Neural cell (in vitro differentiated cells): ENCODE results near the gene SLC4A3. TPM values are rescaled to one million over a fixed set of nuclear protein-coding genes. Genes with fewer than 3 reads are reported as not detected.

Experiments used
- H2AFZ ChIP-seq: fragments of 200-600, 300-800 bp; sonication (generic), shearing (Covaris generic); 2 replicates; pipeline ENCODE4 v1.6.0; 2014; ENCODE audit warnings: low read depth, mild to moderate bottlenecking, antibody characterized with exemption, low read length, moderate library complexity
- H3F3A ChIP-seq: fragments of 200-600 bp; shearing (Covaris generic); 2 replicates; pipeline ENCODE4 v1.6.1; 2016; ENCODE audit warnings: mild to moderate bottlenecking, moderate library complexity, mixed read lengths, antibody characterized with exemption, low read length; ENCODE audit not compliant: insufficient read depth, poor library complexity, severe bottlenecking
- H3K27ac ChIP-seq: fragments of 200-600, 300-800 bp; sonication (generic), shearing (Covaris generic); 2 replicates; pipeline ENCODE4 v1.5.1; 2014; ENCODE audit warnings: mild to moderate bottlenecking, low read length, moderate library complexity
- H3K27me3 ChIP-seq: fragments of 300-800, 200-600 bp; sonication (generic), shearing (Covaris generic); 2 replicates; pipeline ENCODE4 v1.6.0; 2014; ENCODE audit warnings: mild to moderate bottlenecking, low read depth, low read length, moderate library complexity; ENCODE audit not compliant: insufficient read depth
- H3K36me3 ChIP-seq: fragments of 300-800, 200-600 bp; sonication (generic), shearing (Covaris generic); 2 replicates; pipeline ENCODE4 v1.5.1; 2014; ENCODE audit warnings: mild to moderate bottlenecking, antibody characterized with exemption, low read length, moderate library complexity; ENCODE audit not compliant: insufficient read depth
- H3K4me2 ChIP-seq: fragments of 300-800, 200-600 bp; sonication (generic), shearing (Covaris generic); 2 replicates; pipeline ENCODE4 v1.6.0; 2014; ENCODE audit warnings: mild to moderate bottlenecking, low read length
- H3K4me3 ChIP-seq: fragments of 300-800, 200-600 bp; sonication (generic), shearing (Covaris generic); 2 replicates; pipeline ENCODE4 v1.5.1; 2014; ENCODE audit warnings: mild to moderate bottlenecking, low read length, moderate library complexity
- H3K79me2 ChIP-seq: fragments of 200-600 bp; shearing (Covaris generic); replicated peaks from 2 replicates; pipeline ENCODE4 v1.6.0; 2014; ENCODE audit warnings: mild to moderate bottlenecking, low read length, moderate library complexity; ENCODE audit not compliant: insufficient read depth
- H3K9ac ChIP-seq: fragments of 300-800, 200-600 bp; sonication (generic), shearing (Covaris generic); 2 replicates; pipeline ENCODE4 v1.6.1; 2016; ENCODE audit warnings: mild to moderate bottlenecking, low read length, mixed read lengths
- H3K9me2 ChIP-seq: fragments of 200-600 bp; shearing (Covaris generic); 2 replicates; pipeline ENCODE4 v1.6.1; 2016; ENCODE audit warnings: mild to moderate bottlenecking, low read length, mixed read lengths; ENCODE audit not compliant: insufficient read depth
- H3K9me3 ChIP-seq: fragments of 200-600, 300-800 bp; sonication (generic), shearing (Covaris generic); 2 replicates; pipeline ENCODE4 v1.6.1; 2016; ENCODE audit warnings: mild to moderate bottlenecking, mixed run types, low read length, moderate library complexity, mixed read lengths
- H4K20me1 ChIP-seq: fragments of 200-600 bp; shearing (Covaris generic); 2 replicates; pipeline ENCODE4 v1.6.1; 2016; ENCODE audit warnings: mild to moderate bottlenecking, mixed run types; ENCODE audit not compliant: insufficient read depth
- CTCF ChIP-seq: fragments of 450-650 bp; IDR thresholded peaks from 2 replicates; pipeline ENCODE4 v1.5.1; 2014; ENCODE audit warnings: antibody characterized with exemption, mild to moderate bottlenecking, moderate library complexity; ENCODE audit not compliant: poor library complexity, severe bottlenecking
- EP300 ChIP-seq: fragments of 450-650 bp; conservative IDR thresholded peaks from 2 replicates; pipeline ENCODE4 v1.6.1; 2014; ENCODE audit warnings: antibody characterized with exemption, mild to moderate bottlenecking, moderate library complexity; ENCODE audit not compliant: poor library complexity, severe bottlenecking
- EZH2 ChIP-seq: fragments of 200-600, 300-800 bp; shearing (Covaris generic), sonication (generic); IDR thresholded peaks from 2 replicates; pipeline ENCODE4 v1.6.1; 2014; ENCODE audit warnings: antibody characterized with exemption, low read length, borderline replicate concordance, mild to moderate bottlenecking; ENCODE audit not compliant: insufficient read depth, poor library complexity, severe bottlenecking
- MXI1 ChIP-seq: fragments of 450-650 bp; conservative IDR thresholded peaks from 2 replicates; pipeline ENCODE4 v1.6.1; 2014; ENCODE audit warnings: antibody characterized with exemption, mild to moderate bottlenecking; ENCODE audit not compliant: poor library complexity, severe bottlenecking
- POLR2AphosphoS5 ChIP-seq: IDR thresholded peaks from 2 replicates; pipeline ENCODE4 v1.6.1; 2012
- RAD21 ChIP-seq: fragments of 450-650 bp; conservative IDR thresholded peaks from 2 replicates; pipeline ENCODE4 v1.6.1; 2014; ENCODE audit warnings: antibody characterized with exemption, mild to moderate bottlenecking, moderate library complexity
- SMC3 ChIP-seq: fragments of 450-650 bp; conservative IDR thresholded peaks from 2 replicates; pipeline ENCODE4 v1.6.1; 2014; ENCODE audit warnings: antibody characterized with exemption, mild to moderate bottlenecking, moderate library complexity; ENCODE audit not compliant: poor library complexity
- TAF1 ChIP-seq: IDR thresholded peaks from 2 replicates; pipeline ENCODE4 v1.6.1; 2012; ENCODE audit warnings: low read depth
- polyA plus RNA-seq: library from polyadenylated mRNA; depleted of rRNA; stranded (reverse); fragments of >200 nt; gene quantifications from 2 replicates; pipeline ENCODE4 v1.2.3, GENCODE V29; 2014
- TF ChIP-seq, protein P1 (sequence below): IDR thresholded peaks from 2 replicates; pipeline ENCODE4 v1.6.1; 2012; ENCODE audit warnings: borderline replicate concordance

SLC4A3 gene
- polyA plus RNA-seq, 1 donor from 2014 or later: 18.7 TPM

DNA sequence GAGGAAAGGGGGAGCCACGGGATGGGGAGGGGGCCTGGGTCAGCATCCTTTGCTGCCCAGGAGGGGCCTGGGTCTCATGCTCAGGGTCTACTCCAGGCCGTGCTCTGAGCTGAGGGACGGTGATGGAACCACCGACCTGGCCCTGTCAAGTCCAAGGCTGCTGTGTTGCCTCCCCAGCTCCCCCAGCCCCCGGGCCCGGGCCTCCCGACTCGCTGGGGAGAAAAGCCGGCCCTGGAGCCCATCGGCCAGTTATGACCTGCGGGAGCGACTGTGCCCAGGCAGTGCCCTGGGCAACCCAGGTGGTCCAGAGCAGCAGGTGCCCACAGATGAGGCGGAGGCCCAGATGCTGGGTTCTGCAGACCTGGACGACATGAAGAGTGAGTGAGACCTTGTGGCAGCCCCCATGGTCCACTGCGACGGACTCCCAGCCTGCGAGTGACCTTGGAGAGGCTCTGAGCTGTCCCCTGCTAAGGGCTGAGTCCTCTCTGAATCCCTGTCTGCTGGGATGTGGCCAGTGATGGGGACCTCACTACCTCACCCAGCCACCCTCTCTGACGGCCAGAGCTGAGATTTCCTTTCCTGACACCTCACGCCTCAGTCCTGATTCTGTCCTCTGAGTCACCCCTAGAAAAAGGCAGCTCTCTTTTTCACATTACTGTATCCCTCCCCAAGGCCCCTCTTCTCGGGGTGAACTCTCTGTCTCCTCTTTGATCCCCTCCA is 2.7 kb downstream of the SLC4A3 start:
- Histone ChIP-seq H3K27ac (no peak overlapping the region), H3K36me3 (no peaks in the 10 kb centered on the region), H3K9me2 (no peaks in the 10 kb centered on the region), H3K27me3 (no peaks in the 10 kb centered on the region), H3F3A (no peaks in the 10 kb centered on the region), H3K79me2 (no peaks in the 10 kb centered on the region), H3K9me3 (no peaks in the 10 kb centered on the region), H4K20me1 (no peaks in the 10 kb centered on the region), H2AFZ (no peak overlapping the region), H3K4me2 (no peak overlapping the region), H3K4me3 (no peak overlapping the region), H3K9ac (no peak overlapping the region)
- no peak for TF ChIP-seq EZH2
- no peak for TF ChIP-seq CTCF
- TF ChIP-seq, protein P1, sequence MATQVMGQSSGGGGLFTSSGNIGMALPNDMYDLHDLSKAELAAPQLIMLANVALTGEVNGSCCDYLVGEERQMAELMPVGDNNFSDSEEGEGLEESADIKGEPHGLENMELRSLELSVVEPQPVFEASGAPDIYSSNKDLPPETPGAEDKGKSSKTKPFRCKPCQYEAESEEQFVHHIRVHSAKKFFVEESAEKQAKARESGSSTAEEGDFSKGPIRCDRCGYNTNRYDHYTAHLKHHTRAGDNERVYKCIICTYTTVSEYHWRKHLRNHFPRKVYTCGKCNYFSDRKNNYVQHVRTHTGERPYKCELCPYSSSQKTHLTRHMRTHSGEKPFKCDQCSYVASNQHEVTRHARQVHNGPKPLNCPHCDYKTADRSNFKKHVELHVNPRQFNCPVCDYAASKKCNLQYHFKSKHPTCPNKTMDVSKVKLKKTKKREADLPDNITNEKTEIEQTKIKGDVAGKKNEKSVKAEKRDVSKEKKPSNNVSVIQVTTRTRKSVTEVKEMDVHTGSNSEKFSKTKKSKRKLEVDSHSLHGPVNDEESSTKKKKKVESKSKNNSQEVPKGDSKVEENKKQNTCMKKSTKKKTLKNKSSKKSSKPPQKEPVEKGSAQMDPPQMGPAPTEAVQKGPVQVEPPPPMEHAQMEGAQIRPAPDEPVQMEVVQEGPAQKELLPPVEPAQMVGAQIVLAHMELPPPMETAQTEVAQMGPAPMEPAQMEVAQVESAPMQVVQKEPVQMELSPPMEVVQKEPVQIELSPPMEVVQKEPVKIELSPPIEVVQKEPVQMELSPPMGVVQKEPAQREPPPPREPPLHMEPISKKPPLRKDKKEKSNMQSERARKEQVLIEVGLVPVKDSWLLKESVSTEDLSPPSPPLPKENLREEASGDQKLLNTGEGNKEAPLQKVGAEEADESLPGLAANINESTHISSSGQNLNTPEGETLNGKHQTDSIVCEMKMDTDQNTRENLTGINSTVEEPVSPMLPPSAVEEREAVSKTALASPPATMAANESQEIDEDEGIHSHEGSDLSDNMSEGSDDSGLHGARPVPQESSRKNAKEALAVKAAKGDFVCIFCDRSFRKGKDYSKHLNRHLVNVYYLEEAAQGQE: no peak

GRCh38 chr2:219630770-219631405 is 3.5 kb downstream of the SLC4A3 start:
- Histone ChIP-seq H3K27ac (no peak overlapping the region), H3K79me2 (no peaks in the 10 kb centered on the region), H3K4me2 (no peak overlapping the region), H3F3A (no peaks in the 10 kb centered on the region), H3K4me3 (no peak overlapping the region), H3K9me2 (no peaks in the 10 kb centered on the region), H3K27me3 (no peaks in the 10 kb centered on the region), H3K36me3 (no peaks in the 10 kb centered on the region), H3K9me3 (no peaks in the 10 kb centered on the region), H2AFZ (no peak overlapping the region), H3K9ac (no peak overlapping the region), H4K20me1 (no peaks in the 10 kb centered on the region)
- TF ChIP-seq RAD21: no peak
- no peak for TF ChIP-seq MXI1
- TF ChIP-seq CTCF: no peak
- no peak for TF ChIP-seq TAF1
- no peak for TF ChIP-seq EP300
- TF ChIP-seq POLR2AphosphoS5: no peak
- no peak for TF ChIP-seq EZH2
- TF ChIP-seq SMC3: no peak
- TF ChIP-seq, protein P1: no peak
